ENCODE measurements around the gene LMAN2L.
"Not testable (repeated sequence)": the region's sequence is repeated elsewhere in the genome, so short reads cannot be mapped to it uniquely, and the experiment has no call there.

Gene LMAN2L

DNA sequence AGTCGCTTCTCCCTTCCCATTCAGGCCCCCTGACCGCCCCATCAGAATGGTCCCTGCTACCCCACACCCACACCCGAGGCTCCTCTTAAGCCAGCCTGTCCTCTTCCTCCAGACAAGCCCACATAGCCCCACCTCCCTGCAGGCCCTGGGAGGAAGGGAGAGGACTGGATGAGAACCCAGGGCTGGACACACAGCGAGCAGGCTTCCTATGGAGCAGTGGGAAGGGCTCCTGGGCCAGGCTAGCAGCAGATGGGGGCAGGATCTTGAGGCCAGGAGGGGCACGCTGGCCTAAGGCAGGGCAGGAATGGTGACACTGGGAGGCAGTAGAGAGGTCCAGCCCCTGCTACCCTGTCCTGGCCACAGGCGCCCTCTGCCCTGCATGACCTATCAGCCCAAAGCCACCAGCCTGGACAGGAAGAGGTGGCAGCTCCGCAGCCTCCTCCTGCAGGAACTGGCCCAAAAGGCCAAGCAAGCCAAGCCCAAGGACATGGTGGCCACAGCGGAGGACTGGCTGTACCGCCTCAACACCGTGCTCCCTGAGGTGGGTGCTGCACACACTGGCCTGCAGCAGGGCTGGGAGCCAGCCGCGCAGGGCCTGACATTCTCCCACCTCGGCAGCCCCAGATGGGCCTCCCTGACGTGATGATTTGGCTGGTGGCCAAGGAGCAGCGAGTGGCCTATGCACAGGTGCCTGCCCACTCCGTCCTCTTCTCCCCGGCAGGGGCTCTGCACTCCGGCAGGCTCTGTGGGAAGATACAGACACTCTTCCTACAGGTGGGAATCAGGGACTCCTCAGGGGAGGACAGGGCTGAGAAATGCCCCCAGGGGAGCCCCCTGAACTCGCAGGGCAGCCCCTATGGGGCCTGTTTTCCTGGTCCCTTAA lies 54.0 kb downstream of the LMAN2L start:
- no peak for DNase-seq

DNA sequence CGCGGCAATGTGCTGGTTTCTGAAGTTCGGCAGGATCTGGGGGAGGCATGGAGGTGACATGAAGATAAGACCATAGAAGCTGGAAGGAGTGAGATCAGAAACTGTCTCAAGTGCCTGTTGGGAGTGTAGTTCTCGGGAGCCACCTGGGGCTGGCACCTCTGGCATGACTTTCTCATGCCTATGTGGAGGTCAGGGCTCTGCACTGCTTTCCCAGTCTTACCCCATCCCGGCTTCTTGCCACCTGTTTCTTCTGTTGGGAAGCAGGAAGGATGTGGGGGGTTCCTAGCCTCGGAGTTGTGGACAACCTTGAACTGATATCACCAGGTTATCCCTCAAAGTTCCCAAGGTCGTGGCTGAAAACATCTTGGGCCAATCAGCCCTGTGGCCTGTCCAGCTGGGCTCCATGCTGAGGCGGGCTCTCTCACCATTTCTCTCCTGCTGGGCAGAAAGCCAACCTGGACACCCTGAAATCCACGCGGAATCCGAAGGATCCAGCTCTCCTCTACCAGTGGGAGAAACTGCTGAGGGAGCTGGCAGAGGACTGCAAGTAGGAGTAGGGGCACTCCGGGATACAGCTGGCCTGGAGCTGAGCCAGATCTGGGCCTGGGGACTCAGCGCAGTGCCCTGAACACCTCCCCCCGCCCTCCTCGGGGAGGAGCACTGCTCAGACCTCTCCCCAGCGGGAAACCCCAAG lies 54.8 kb downstream of the LMAN2L start:
- DNase-seq, result no peak

DNA sequence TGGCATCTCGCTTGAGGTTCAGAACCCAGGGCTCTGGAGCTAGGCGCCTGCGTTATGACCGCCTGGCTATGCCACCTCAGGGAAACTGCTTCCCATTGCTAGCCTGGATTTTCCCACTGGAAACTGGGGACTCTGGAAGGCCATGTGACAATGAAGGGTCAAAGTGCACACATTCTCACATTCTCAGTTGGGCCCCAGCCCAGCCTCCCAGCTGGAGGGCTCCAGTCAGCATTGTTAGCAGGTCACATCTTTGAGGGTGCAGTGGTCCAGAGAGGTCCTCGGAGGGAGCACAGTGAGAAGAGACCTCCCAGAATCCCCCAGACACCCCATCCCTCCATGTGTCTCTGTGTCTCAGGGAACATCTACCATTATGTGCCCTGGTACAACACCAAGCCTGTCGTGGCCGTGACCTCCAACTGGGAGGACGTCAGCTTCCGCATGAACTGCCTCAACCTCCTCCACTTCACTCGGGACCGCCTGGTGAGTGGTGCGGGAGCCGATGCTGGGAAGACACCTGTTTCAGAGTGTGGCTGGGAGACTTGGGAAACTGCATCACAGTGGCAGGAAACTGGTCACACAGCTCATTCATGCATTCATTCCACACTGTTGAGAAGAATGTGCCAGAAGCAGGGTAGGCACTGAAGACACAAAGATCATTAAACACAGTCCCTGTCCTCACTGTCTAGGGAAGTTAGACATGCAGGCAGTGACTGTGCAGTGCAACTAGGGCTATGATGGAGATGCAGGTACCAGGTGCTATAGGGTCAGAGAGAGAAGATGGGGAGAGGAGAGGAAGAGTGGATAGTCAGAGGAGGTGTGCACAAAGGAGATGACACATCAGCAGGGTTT lies 55.7 kb downstream of the LMAN2L start:
- DNase-seq, result no peak

DNA sequence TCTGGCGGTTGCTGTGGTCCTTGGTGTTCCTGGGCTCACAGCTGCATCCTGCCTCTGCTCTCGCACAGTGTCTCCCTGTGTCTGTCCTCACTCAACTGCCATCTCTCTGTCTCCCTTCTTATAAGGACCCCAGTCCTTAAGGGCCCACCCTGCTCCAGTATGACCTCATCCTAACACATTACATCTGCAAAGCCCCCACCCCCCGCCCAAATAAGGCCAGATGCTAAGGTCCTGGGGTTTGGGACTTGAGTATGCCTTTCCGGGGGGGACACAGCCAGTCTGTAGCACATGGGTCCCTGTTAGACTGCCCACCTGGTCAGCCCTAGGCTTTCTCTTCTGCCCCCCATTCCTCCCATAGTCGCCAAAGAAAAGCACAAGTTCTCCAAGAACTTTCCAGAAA lies 56.6 kb downstream of the LMAN2L start:
- no peak for DNase-seq

DNA sequence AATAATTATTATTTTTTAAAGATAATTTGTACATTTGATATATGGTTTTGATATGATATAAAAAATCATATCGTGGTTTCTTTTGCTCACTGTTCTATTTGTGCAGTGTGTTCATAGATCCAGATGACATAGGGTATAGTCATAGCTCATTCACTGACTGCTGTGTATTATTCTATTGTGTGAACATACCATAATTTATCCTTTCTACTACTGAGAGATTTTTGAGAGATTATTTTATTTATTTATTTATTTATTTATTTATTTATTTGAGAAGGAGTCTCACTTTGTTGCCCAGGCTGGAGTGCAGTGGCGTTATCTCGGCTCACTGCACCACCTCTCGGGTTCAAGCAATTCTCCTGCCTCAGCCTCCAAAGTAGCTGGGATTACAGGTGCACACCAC lies 58.3 kb downstream of the LMAN2L start:
- DNase-seq, result no peak

DNA sequence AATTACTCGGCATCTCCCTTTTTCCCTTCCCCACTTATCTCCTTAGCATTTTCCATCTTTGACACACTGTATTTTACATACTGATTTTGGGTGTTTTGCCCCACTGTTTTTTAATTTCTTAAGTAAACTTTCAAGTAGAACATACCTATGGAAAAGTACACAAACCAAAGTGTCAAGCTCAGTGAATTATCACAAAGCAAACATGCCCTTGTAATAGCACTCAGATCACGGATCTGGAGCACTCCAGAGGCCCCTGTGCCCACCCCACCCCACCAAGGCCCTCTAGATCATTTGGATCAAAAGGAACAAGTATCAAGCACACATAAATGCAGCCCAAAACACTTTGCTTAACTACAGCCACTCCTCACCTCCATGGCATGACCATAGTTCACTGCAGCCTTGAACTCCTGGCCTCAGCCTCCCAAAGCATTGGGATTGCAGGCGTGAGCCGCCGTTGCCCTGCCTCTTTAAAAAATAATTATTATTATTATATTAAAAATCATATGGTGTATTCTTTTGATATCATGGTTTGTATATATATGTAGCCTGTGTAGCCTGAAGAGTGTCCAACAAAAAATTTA lies 59.2 kb downstream of the LMAN2L start:
- no peak for DNase-seq

DNA sequence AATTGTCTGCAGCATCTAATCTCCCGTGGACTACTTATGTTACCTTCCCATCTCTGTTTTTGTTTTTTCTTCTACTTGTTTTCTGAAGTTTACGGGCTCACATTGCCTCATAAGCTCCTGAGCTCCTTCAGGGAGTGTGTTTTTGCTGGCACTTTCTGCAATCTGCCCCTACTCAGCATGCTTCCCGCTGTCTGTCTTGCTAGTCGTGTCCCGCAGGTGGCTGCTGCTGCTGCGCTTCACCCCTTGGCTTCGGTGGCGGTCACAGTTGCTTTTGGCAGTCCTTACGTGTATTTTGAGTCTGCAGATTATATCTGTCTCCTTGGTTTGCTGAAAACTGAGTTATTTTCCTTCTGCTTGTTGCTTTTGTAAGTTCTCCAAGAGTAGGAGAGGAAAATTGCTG lies 60.0 kb downstream of the LMAN2L start:
- DNase-seq, result no peak

DNA sequence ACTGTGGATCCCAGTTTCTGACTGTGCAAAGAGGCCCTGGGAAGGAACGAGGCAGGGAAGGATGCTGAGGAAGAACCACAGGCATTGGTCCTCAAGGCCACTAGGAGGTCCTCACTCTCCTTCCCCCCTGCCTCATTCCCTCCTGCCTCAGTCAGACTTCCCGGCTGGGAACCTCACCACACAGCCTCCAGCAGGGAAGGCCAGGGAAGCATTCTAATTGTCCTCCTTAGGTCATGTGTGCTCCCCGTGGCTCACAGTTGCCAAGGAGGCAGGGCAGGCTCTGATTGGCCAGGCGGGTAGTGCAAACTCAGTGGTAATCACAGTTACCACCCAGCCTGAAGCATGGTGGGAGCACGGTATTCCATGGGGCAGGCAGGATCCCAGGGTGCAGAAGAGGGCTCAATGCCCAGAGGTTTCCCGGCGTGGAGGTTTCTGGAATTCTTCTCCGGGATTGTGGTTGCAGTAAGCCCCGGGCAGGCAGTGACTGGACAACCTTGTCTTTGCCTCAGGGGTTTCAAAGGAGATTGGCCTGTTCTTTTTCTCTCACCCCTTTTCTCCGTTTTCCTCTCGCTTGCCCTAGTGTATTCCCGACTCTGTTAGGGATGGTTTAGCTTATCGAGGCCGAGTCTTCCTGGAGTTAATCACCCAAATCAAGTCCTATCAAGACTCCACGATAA lies 70.2 kb downstream of the LMAN2L start:
- no peak for DNase-seq

DNA sequence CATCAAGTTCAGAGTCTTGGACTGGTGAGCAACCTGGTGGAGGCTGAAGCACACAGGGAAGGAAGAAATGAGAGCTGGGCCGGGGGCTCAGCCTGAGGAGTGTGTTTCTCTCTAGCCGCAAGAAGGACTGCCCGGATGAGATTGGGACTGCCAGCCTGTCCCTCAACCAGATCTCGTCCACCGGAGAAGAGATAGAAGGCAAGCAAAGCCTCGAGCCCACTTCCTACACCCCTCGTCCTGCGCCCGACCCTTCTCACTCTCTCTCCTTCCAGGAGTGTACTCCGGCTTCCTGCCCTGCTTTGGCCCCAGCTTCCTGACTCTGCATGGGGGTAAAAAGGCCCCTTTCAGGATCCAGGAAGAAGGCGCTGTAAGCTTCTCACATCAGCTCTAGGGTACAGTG lies 71.1 kb downstream of the LMAN2L start:
- no peak for DNase-seq

DNA sequence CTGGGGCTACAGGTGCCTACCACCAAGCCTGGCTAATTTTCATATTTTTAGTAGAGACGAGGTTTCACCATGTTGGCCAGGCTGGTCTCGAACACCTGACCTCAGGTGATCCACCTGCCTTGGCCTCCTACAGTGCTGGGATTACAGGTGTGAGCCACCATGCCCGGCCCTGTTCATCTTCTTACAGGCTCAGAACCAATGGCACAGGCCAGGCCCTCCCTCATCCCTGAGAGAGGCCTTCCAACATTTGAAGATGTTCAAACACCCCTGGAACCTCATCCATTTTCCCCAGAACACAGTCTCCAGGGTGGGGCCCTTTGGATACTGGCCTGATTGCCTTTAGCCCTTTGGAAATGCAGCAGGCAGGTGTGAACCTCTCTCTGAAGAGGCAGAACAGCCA lies 74.1 kb downstream of the LMAN2L start:
- not testable (repeated sequence) for DNase-seq

DNA sequence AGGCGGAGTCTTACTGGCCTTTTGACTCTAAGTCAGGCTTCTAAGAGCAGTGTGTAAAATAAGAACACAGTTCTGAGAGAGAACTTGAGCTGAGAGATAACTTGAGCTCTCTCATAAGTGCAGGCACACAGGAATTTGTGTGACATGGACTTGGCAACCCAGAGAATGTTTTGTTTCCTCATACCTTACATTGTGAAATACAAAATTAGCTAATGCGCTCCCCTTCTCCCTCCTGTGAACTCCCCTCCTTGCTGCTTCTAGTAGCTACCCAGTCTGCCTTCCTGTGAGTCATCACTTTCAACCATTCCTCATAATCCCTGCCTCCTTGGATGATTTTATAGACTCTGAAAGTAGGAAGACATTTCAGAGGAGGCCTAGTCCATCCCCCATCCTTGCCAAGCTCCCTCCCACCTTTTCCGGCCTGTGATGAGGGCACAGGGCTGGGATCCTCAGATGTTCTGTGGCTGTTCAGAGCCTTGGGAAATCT lies 74.7 kb downstream of the LMAN2L start:
- DNase-seq, result peak; percentile 40

DNA sequence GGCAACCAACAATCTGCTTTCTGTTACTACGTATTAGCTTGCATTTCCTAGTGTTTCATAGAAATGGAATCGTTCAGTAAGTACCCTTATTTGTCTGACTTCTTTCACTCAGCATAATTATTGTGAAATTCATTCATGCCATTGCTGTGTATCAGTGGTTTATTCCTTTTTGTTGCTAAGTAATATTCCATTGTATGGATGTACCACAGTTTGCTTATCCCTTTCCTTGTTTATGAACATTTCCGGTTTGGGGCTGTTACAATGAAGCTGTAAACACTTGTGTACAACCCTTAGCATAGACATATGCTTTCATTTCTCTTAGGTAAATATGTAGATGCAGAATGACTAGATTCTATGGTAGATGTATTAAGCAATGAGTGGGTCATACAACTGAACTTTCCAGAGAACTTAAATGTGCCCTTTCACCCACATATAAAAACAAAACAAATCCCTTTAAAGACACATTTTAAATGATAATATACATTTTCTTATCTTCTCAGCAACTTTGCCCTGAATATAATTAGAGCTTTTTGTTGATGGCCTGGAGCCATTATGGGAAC lies 75.4 kb downstream of the LMAN2L start:
- no peak for DNase-seq

DNA sequence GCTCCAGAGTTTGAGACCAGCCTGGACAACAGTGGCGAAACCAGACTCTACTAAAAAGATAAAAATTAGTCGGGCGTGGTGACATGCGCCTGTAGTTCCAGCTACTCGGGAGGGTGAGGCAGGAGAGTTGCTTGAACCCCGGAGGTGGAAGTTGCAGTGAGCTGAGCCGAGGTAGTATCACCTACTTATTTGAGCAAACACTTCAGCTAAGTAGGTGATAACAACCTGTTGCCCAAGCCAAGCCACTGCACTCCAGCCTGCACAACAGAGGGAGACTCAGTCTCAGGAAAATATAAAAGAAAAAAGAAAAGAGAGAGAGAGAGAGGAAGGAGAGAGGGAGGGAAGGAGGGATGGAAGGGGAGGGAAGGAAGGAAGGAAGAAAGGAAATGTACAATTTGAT lies 76.0 kb downstream of the LMAN2L start:
- DNase-seq, result no peak

DNA sequence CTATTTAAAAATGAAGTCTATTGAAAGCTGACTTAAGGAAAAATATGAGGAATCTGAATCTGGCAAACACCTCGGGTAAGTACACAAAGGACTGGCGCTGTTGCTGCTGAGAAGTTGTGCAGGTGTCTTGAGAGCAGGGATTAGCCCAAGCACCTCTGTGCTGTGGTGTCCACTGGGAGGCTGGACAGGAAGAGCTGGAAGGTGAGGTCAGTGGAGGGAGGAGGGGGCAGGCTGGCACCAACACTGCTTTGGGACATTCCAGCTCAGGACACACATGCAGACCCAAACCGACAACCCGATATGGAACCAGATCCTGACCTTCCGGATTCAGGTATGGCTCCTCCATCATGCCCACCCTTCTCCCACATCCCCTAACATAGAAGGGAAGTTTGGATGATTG lies 76.7 kb downstream of the LMAN2L start:
- DNase-seq, result no peak

DNA sequence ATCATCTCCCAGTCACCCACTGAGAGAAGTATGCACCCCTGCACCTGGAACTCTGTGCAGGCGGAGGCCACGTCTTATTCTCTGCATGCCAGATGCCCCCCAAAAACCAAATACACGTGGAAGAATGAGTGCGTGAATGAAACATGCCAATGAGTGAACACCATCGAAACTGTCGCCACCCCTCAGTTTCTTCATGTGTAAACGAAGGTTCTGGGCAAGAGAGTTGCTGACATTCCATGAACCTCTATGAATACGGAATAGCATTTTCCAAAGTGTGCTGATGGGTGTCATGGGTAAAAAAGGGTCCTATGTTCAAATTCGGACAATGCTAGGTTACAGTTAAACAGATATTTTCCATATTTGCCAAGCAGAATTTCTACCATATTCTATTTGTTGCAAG lies 77.5 kb downstream of the LMAN2L start:
- DNase-seq, result no peak

DNA sequence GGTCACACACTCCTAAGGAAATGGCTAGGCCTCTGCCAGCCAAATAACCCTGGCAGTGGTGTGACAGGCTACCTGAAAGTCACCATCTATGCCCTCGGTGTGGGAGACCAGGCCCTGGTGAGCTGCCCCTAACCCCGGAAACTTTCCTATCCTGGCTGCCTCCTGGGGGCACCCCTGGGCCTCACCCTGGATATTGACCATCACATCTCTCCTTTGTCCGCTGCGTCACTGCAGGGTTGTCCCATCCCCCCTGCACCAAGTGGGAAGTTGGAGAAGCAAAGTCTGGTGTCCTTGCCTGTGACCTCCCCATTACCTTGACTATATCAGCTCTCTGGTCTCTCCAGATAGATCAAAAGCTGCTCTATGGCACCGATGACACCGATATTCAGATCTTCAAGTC lies 78.5 kb downstream of the LMAN2L start:
- no peak for DNase-seq

DNA sequence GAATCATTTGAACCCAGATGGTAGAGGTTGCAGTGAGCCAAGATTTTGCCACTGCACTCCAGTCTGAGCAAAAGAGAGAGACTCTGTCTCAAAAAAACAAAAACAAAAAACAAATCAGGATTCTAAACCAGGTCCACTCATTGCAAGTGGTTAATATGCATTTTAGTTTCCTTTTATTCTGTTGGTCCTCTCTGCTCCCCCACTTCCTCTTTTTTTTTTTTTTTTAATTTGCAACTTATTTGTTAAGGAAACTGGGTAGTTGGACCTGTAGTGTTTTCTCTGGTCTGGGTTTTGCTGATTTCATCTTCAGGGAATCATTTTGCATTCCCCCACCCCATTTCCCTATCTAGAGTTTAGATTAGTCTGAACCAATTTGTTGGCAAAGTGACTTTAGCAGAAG lies 83.3 kb downstream of the LMAN2L start:
- peak; percentile 27 for DNase-seq
